GM19238 (cell line): ENCODE data around the gene OPN1MW2.
"Not testable (repeated sequence)": the region's sequence is repeated elsewhere in the genome, so short reads cannot be mapped to it uniquely, and the experiment has no call there.

Experiments used
- DNase-seq: peaks from one replicate; pipeline ENCODE4 v3.0.0; 2011; ENCODE audit warnings: low spot score; ENCODE audit not compliant: insufficient read length

OPN1MW2 gene

DNA sequence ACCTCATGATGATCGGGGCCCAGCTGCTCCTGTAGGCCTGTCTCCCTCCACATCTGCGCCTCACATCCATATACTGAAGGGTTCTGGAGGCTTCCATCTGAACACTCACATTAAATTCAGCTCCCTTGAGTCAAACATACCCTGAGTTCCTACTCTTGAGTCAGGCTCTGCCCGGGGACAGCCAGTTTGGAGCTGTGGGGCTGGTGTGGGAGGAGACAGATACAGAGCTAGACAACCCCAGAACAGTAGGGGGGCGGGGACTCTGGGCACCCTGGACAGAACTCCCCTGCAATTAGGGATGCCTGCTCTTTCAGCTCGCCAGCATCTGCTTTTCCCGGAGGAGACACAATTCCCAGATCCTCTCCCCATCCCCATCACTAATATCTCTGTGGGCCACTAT, 43.5 kb downstream of the OPN1MW2 start:
- not testable (repeated sequence) for DNase-seq

DNA sequence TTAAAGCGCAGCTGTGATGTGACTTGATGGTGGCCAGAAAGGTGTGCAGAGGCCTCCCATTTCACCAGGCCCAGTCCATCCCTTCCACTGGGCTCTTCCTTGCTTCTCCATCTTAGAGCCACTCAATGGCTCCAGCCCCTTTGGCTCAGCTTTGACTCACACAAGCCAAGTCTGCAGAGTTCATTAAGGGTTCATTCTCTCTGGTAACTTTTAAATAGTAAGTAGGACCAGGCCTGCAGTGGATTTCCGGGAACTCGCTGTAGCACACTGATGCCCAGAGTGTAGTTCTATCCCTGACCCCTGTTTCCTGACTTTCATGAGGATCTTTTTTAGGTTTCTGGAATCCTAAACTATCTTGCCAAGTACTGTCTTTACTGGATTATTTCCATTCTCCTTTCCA, 49.7 kb downstream of the OPN1MW2 start:
- DNase-seq: not testable (repeated sequence)
